Measurements from ENCODE around the gene TRAPPC14.
A peak's percentile ranks its signal among the peaks of the same experiment; 100 is the strongest.
"Not testable (repeated sequence)": the region's sequence is repeated elsewhere in the genome, so short reads cannot be mapped to it uniquely, and the experiment has no call there.

Gene TRAPPC14, protein sequence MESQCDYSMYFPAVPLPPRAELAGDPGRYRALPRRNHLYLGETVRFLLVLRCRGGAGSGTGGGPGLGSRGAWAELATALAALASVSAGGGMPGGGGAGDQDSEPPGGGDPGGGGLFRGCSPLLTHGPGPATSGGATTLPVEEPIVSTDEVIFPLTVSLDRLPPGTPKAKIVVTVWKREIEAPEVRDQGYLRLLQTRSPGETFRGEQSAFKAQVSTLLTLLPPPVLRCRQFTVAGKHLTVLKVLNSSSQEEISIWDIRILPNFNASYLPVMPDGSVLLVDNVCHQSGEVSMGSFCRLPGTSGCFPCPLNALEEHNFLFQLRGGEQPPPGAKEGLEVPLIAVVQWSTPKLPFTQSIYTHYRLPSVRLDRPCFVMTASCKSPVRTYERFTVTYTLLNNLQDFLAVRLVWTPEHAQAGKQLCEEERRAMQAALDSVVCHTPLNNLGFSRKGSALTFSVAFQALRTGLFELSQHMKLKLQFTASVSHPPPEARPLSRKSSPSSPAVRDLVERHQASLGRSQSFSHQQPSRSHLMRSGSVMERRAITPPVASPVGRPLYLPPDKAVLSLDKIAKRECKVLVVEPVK

DNA sequence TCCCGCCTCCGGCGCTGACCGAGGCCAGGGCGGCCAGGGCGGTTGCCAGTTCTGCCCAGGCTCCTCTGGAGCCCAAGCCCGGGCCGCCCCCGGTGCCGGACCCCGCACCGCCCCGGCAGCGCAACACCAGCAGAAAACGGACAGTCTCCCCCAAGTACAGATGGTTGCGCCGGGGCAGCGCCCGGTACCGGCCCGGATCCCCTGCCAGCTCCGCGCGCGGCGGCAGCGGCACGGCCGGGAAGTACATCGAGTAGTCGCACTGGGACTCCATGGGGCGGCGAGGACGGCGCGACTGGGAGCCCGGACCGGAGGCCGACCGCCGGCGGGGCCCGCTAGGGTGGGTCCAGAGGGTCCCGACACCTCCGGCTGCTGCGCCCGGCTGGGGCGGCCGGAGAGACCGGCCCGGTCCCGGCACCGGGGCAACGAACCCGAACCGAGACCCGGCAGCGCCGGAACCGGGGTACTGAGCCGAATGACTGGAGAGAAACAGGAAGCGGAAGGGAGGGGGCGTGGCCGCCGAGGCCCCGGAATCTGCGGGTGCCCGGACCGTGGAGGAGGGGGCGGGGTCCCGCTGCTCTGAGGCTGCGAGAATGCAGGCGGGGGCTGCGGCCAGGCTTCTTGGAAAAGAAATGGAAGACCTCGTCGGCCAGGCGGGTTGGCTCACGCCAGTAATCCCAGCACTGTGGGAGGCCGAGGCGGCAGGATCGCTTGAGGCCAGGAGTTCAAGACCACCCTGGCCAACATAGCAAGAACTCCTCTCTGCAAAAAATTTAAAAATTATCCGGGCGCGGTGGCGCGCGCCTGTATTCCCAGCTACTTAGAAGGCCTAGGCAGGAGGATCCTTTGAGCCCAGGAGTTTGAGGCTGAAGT, at the start of gene TRAPPC14:
TRAPPC14 (minus strand) TSS at position 495 of the 870 bp plus-strand sequence; CDS start at position 271, 224 bp downstream.
- peak; percentile 98 for DNase-seq (ENCODE audit: low spot score)

- DNase-seq (ENCODE audit: low spot score) = no peak
Measured at GRCh38 chr7:100204454-100204853, 45.9 kb upstream of the TRAPPC14 start.

DNA sequence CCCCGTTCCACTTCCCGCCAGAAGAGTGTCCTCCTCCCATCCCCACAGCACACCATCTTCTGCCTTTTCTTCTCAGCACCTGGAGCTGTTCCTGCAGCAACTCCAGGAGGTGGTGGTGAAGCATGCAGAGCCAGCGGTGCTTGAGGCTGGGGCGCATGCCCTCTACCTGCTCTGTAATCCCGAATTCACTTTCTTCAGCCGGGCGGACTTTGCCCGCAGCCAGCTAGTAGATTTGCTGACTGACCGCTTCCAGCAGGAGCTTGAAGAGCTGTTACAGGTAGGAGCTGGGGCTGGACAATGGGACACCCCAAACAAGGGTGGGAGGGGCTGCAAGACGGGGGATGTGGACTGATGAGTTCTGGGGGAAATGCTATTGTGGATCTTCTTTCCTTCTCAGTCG, 42.2 kb upstream of the TRAPPC14 start:
- DNase-seq (ENCODE audit: low spot score) = no peak

DNA sequence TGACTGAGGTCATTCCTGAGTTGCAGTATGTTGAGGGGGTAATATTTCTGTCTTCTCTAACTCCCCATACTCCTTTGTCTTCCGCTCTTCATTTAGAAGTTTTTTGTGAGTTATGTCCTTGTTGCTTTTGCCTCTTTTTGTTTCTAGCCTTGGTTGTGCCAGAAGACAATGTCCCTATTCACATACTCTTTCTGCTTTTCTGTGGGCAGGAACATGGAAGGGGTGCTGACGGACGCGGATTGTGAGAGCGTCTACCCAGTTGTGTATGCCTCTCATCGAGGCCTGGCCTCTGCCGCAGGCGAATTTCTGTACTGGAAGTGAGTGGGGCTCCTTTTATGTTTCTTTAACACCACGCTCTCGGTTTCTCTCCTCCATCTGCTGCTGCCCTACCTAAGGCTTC, 39.7 kb upstream of the TRAPPC14 start:
- DNase-seq (ENCODE audit: low spot score) = no peak

- not testable (repeated sequence) for DNase-seq (ENCODE audit: low spot score)
Measured at GRCh38 chr7:100195901-100196322, 37.4 kb upstream of the TRAPPC14 start.

GRCh38 chr7:100195222-100195621, 36.7 kb upstream of the TRAPPC14 start:
- DNase-seq (ENCODE audit: low spot score) = no peak

DNA sequence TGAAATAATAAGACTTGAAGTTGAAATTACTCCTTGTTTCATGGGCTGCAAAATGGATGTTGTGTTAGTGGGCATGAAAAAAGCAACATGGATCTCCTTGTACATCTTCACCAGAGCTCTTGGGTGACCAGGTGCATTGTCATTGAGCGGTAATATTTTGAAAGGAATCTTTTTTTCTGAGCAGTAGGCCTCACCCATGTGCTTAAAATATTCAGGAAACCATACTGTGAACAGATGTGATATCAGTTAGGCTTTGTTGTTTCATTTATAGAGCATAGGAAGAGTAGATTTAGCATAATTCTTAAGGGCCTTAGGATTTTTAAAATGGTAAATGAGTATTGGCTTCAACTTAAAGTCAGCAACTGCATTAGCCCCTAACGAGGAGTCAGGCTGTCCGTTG, 34.4 kb upstream of the TRAPPC14 start:
- no peak for DNase-seq (ENCODE audit: low spot score)

GRCh38 chr7:100192281-100192862, 33.8 kb upstream of the TRAPPC14 start:
- DNase-seq (ENCODE audit: low spot score) = not testable (repeated sequence)

- DNase-seq (ENCODE audit: low spot score) = no peak
Measured at GRCh38 chr7:100191775-100192174, 33.3 kb upstream of the TRAPPC14 start.

- DNase-seq (ENCODE audit: low spot score) = no peak
Measured at GRCh38 chr7:100190048-100190711, 31.7 kb upstream of the TRAPPC14 start.

- DNase-seq (ENCODE audit: low spot score) = no peak
Measured at GRCh38 chr7:100189061-100189460, 30.5 kb upstream of the TRAPPC14 start.

GRCh38 chr7:100185726-100186125, 27.2 kb upstream of the TRAPPC14 start:
- DNase-seq (ENCODE audit: low spot score) = no peak

- DNase-seq (ENCODE audit: low spot score) = not testable (repeated sequence)
Measured at GRCh38 chr7:100183090-100183489, 24.6 kb upstream of the TRAPPC14 start.

GRCh38 chr7:100182616-100183015, 24.1 kb upstream of the TRAPPC14 start:
- DNase-seq (ENCODE audit: low spot score) = not testable (repeated sequence)

GRCh38 chr7:100180084-100180483, 21.6 kb upstream of the TRAPPC14 start:
- DNase-seq (ENCODE audit: low spot score) = not testable (repeated sequence)

DNA sequence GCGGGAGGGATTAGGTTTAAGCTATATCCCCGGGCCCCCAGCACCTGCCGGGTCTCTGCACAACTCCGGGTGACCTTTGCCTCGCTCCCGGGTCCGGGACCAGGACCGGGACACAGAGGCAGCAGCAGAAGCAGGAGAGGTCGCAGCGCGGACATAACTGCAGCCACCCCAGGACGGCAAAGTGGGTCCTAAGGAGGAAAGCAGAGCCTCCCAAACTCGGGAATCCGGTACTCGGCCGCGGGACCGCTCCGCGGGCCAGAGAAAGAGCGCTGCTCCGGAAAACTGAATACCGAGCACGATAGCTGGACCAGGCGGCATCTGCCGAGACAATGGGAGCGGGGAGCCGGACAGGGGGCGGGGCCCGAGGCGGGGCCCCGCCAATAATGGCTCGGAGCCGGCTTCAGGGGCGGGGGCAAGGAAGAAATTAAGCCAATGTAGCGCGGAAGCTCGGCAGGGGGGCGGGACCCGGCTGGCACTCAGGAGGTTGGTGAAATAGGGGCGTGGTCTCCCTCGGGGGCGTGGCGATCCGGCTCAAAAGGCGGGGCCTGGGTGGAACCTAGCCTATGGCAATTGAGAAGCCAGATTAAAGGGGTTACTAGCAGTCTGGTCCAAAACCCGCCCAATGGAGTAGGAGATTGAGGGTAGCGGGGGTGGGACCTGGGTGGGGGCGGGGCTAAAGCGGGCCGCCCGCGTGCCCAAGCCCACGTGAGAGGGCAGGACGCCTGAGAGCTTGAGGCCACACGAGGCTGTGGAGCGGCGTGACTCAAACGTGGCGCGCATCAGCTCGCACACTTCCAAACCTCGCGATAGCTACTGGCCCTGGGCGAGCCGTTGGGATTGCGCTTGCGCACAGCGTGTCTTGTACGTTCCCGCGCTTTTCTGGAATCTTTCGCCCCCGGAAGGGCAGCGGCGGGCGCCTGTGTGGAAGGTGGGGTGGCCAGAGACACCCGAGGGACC, 18.8 kb upstream of the TRAPPC14 start, which contains the start of the genes GPC2 and STAG3:
GPC2 (minus strand) TSS at position 337 of the 957 bp plus-strand sequence; CDS start at position 155, 182 bp downstream.
STAG3 (plus strand) TSS at position 874 of the 957 bp plus-strand sequence. CDS start 2,639 bp downstream, outside the sequence.
- peak; percentile 96 for DNase-seq (ENCODE audit: low spot score)

- DNase-seq (ENCODE audit: low spot score) = no peak
Measured at GRCh38 chr7:100176096-100177044, 17.8 kb upstream of the TRAPPC14 start.

- DNase-seq (ENCODE audit: low spot score) = no peak
Measured at GRCh38 chr7:100175296-100175935, 16.9 kb upstream of the TRAPPC14 start.

Data from HuH-7.5 (cell line).